SIG-M5 treated with dmso at 0.1 percent for 504 hours (cell line): Measurements from ENCODE around the gene SQSTM1.

ENCODE experiments used
- DNase-seq: peaks from one replicate; lab custom pipeline; 2025; ENCODE audit not compliant: unreplicated experiment; lab: John Stamatoyannopoulos, UW

The SQSTM1 gene

DNA sequence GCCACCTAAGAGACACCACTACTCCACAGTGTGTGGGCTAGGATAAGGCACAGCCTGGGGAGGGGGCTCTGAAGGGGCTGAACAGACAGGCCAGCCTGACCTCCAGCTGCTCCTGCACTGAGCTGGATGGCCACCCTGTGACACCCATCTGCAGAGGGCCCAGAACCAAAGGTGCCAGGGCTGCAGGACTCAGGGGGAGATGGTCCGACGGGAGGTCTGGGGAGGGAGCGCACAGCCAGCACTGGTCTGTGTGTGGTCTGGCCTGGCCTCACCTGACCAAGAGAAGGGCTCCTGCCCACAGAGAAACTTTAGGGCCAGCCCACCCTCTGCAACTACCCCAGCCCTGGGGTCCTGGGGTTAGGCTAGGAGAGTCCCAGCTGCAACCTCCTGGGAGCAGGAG lies 26.1 kb upstream of the SQSTM1 start:
- no peak for DNase-seq

DNA sequence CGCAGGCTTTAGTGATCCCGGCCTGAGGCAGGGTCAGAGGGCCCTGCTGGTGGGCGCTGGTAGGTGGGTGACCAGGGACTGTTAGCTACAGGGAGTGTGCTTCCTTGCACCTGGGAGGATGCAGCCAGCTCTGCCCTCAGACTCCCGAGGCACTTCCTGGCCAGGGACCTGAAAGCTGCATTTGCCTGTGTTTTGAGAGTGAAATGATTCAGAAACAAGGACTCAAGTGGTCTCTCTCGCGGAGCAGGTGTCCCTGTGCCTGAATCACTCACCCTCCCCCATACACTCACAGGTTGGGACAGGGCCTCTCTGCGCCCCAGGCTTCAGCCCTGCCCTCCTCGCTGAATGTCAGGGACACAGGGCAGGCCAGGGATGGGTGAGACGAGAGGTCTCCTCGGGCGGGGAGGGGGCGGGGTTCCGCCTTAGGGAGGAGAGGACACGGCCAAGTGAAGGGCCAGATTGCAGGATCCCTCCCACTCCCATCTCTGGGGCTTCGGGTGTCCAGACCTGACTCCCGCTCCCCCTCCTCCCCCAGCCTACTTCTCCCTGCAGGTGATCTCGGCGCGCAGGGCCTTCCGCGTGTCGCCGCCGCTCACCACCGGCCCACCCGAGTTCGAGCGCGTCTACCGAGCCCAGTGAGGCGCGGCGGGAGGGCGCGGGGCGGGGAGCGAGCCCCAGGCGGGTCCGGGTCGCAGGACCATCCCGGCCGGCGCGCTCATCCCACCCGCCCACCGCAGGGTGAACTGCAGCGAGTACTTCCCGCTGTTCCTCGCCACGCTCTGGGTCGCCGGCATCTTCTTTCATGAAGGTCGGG lies 25.4 kb upstream of the SQSTM1 start:
- DNase-seq = no peak

DNA sequence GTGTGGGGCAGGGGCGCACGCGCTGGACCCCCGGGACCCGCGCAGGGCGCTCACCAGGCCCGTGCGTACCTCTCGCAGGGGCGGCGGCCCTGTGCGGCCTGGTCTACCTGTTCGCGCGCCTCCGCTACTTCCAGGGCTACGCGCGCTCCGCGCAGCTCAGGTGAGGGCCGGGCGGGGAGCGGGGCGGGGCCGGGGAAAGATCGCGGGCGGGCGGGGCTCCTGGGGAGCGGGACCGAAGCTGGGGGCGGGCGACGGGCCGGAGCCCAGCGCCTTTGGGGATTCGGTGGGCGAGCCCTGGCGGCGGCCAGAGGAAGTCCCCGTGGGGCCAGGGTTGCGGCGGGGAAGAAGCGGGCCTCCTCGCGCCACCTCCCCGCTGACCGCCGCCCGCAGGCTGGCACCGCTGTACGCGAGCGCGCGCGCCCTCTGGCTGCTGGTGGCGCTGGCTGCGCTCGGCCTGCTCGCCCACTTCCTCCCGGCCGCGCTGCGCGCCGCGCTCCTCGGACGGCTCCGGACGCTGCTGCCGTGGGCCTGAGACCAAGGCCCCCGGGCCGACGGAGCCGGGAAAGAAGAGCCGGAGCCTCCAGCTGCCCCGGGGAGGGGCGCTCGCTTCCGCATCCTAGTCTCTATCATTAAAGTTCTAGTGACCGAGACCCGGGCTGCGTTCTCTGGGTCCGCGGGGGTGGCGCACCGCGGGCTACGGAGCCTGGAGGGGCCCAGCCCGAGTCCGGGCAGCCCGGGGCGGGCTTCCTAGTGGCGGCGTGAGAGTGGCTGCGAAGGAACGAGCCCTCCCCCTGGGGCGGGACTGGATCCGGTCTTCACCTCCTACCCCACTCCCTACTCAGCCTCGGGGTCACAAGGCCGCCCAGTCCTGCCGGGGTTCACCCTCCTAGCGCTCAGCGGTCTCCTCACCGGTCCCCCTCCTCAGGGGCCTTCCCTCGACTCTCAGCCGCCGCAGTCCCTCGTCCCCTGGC lies 24.6 kb upstream of the SQSTM1 start:
- DNase-seq = peak; percentile 80

DNA sequence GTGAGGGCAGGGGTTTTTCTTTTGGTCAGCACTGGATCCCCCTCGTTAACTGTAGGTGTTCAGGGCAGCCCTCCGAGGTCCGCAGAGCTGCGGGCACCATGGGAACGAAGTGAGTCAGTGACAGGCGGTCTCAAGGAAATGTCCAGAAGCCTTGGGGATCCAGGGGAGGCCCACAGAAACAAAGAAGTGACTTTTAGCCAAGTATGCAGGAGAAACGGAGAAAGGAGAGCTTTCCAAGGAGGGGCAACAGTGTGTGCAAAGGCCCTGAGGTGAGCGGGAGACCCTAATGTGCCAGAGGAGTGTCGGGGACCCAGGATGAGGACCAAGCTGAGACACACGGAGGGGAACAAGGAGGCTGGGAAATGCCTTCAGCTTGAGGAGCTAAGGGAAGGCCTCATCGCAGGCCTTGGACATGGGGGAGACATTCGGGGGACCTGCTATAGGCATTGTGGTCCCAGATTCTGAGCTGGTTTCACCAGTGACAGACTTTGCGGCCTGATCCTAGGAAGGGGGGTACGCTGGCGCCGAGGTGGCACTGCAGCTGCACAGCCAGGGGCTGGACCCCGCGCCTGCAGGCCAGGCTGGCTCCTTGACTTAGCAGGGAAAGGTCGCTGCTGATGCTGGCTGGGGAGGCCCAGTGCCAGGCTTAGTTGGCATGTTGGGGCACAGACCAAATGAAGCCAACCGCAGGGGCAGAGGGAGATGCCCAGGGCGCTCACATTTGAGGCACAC lies 23.7 kb upstream of the SQSTM1 start:
- no peak for DNase-seq

DNA sequence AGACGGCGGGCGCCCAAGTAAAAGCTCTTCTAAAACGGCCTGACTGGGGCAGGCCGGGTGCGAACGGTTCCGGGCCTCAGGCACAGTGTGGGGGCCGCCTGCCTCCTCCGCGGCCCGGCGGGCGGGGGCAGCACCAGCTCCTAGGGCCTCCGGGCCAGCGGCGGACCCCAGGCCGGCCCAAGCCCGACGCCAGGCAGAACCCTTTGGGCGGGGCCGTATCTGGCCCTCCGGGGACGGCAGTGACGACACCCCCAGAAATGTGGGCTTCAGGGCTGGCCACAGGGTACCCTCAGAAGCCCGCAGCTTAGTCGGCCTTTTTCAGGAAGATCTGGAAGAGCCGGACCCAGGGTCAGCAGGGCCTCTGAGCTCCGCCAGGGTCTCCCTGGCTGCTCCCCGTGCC lies 23.0 kb upstream of the SQSTM1 start:
- DNase-seq = no peak

DNA sequence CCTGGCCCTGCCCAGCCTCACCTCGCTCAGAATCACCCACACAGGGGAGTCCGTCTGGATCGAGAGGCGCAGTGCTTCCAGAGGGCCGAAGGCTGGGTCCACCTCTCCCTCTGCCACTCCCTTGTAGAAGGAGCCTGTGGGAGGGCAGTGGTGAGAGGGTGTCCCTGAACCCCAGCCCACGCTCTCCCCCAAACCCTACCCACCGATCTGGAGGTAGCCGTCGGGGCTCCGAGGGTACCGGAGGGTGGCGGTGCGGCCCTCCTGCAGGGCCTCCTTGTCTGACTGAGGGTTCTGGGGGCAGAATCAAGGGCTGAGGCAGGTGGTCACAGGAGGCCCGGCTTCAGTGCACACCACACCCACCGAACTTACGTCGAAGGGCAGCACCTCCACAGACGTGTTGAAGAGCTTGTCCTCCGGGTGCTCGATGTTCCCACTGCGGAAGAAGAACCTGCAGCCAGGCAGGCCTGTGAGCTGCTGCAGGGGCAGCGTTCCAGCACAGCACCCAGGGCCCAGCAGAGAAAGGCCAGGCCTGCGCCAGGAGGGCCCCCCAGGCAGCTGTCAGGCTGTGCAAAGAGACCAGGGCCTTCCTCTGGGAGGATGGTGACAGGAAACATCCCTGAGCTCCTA lies 22.4 kb upstream of the SQSTM1 start:
- no peak for DNase-seq

DNA sequence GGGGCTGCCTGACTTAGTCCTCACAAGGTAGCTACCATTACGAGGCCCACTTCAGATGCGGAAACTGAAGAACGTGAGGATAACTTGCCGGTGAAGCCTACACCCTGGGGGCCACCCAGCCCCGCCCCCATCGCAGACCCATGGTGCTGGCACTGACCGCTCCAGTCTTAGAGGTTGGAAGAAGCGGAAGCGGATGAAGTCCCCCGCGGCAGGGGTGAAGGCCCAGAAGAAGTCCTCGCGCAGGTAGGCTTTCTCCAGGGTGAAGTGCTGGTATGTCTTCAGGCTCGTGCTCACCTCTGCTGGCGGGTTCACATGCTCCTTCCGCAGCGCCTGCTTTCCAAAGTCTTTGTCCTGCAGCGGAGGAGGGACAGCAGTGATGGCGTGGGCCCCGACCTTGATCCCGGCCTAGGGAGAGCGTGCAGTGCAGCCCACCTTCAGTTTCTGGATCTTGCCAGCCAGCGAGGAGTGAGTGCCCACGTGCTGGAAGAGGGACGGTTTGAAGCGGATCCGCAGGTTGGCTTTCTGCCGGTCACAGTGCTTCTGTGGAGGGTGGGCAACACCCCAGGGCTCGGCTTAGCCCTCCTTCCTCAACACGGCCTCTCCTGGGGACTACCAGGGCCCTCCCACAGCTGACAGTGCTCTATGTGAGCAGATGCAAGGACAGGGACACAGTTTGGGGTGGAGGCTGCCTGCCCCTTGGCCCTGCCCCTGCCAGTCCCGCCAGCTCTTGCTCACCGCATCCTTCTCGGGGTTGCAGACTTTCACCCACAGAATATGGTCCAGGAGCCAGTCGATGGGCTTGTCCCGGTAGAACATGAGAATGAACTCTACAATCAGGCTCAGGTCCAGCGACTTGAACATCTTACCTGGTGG lies 21.7 kb upstream of the SQSTM1 start:
- no peak for DNase-seq

DNA sequence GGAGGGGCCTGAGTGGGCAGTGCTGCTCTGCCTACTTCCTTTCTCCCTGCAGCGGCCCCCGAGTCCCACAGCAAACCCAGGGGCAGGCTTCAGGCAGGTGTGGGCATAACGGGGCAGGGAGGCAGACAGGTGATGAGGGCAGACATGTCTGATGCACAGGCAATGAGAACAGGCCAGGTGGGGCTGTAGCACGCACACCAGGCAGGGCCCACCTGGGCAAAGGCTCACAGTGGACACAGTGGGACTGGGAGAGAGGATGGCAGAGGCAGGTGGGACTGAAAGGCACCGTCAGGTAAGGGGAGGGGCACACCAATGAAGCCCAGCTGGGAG lies 21.1 kb upstream of the SQSTM1 start:
- no peak for DNase-seq

DNA sequence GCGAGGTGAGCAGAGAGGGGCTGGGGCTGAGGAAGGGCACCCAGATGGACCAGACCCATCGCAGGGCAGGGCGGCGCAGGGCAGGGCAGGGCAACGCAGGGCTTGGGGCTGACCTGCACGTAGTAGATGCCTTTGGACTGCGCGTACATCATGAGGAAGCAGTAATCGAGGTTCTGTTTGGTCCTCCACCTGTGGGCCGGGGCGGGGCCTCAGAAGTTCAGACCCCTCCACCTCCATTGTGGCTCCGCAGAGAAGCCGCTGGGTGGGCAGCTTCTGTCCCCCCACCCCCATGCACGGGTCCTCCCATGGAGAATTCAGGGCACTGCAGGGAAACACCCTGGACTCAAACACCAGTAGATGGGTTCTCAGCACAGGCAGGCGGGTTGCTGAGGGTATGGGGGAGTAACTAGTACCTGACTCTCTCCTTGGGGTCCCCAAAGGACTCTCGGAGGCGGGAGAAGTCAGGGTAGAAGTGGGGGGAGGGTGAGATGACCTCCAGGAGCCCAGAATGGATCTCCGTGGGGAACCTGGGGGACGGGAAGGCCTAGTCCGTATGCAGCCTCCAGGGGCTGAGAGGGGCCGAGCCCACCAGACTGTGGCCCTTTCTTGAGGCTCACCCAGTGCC lies 20.5 kb upstream of the SQSTM1 start:
- DNase-seq = no peak

DNA sequence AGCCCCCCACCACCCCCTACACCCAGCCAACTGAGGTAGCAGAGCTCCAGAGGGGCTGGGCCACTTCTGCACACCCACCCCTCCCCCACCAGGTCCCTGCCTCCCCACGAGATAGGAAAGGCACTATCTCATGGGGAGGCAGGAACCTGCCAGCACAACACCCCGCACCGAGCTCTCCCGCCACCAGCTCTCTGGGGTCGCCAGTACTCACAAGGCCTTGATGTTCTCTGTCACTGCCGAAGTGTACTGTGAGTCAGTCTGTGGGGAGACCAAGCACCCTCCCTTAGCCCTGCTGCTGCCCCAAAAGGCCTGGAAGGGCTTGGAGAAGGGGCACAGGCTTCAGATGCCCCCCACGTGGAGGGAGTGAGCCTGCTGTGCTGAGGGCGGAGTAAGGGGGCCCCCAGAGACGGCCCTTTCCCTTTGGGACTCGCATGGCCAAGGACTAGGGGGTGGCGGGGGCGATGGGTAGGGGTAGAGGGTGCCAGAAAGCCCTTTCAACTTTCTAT lies 20.0 kb upstream of the SQSTM1 start:
- DNase-seq = no peak

DNA sequence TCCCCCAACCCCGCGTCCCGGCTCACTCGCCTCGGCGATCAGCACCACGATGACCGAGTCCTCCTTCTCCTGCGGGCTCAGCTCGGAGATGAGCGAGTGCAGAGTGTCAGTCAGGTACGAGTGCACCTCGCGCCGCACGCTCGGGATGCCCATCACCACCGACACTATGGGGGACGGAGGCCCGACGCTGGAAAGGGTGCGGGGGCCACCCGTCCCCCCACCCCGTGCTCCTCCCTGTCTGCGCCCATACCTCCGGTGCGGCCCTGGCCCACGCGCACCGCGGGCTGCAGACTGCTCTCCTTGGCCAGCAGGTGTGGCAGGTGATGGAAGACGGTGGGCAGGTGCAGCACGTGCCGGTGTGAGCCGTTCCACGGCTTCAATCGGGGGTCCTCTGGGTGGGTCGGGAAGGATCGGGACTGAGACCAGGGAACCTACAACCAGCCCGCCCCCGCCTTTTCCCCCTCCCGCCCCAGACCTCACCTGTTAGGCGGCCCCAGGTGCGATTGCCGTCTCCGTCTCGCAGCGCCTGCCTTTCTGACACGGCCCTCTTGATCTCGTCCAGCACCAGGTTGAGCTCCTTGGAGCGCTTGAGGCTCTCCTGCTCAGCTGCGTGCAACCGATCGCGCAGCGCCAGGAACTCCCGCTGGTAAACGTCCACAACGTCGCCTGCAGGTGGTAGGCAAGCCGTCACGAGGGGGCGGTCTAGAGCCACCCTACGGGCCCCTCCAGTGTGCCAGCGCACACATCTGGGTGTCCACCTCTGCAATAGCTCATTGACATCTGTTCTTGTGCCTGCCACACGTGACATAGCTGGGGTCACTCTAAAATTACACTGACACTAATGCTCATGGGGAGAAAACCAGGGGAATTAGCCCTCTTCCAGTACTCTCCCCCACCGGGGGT lies 19.1 kb upstream of the SQSTM1 start:
- peak; percentile 36 for DNase-seq

DNA sequence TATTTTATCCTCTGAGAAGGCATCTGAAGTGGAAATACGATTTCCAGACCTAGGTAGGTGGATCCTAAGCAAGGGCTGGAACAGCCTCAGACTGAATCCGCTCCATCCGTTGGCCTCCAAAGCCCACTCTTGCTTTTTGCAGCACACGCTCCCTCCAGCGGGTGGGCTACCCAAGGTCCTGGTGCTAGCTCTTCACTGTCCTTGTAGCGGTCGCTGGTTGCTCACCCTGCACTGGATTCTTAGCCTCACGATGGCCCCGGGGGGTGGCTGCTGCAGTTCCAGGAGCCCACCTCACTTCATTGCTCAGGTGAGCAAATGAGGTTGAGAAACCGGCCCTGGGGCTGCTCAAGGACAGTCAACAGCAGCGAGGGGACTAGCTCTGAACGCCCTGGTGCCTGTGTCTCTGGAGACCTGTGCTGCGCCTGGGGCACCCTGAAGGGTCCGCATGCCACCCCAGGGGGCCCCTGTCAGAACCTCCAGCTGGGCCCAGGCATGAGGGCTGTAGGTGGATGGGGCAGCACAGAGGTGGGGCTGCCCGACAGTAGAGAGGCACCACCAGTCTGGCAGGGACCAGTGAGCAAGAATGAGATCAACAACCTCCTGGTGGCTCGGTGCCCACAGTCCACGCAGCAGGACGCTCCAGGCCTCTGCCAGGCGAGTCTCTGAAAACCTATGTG lies 18.4 kb upstream of the SQSTM1 start:
- no peak for DNase-seq

DNA sequence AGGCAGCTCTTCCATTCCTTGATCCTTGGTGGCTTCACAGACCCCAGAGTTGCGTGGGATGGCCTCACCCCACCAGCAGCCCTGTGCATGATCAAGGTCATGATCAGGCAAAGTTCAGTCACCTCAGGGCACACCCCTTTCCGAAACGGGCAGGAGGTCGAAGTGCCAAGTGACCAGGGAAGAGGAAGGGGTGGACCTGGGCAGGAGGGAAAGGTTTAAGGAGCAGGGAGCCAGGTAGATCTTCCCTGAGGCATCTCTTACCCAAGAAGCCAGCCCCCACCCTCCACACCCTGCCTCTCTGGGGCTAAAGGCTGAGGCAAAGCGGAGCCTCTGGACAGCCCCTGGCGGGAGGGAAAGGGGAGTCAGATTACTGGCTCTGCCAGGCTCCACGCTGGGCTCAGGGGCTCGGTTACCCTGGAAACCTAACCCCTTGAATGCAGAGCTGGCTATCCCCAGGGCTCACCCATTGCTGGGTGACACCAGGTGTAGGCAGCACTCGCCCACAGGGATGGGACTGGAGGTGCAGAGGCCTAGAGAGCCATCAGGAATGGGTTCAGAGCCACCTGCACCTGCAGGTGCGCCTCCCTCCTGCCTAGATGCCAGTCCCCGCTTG lies 17.6 kb upstream of the SQSTM1 start:
- no peak for DNase-seq

DNA sequence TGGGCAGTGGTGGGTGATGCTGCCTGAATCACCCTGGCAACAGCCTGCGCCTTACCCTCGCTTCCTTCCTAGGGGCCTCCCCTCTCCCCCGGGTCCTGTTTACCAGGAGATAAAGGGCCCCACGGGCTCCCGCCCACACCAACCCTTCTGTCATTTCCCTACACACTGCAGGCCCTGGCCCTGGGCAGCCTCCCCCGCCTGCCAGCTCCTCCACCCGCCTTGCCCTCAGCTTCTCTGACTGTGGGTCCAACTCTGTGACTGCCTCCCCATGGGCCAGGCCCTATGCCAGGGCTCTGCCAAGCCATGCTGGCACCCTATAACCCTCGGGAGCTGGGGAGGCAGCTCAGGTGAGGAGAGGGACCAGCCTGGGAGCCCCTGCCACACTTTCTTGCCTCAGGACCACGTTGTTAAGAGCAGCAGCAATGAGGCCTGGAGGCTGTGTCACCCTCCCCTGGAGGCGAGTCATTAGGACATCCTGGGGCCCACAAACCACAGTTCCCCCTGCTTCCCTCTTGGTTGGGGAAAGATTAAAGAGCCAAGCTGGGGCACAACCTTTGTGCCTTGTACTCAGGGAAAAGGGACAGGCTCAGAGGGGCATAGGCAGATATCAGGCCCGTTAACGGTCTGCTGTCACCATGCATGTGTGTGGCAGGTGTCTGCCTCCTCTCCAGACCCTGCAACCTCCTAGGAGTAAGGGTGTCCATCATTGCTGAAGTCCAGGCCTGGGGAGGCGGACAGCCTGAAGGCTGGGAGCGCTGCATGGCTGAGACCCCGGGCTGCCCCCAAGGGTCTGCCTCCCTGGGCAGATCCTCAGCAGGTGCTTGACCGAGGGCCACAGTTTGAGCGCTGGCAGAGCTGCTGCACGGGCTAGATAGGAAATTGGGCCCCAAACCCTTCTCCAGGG lies 16.8 kb upstream of the SQSTM1 start:
- DNase-seq = peak; percentile 88

DNA sequence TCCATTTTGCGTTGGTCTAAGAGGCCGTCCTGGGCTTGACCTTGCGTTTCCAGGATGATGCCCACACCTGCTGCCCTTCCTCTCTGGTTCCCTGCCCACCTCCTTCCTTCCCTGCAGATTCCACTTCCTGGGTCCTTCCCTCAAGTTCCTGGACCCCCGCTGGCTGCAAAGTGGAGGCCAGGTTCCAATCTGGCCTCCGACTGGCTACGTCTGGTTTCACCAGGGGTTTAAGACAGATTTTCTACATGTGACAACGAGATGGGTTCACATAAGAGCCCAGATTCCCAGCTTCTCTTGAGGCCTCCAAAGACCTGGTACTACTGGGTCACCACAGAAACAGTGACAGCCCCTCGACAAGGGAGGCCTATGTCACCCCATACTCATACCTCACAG lies 16.2 kb upstream of the SQSTM1 start:
- no peak for DNase-seq

DNA sequence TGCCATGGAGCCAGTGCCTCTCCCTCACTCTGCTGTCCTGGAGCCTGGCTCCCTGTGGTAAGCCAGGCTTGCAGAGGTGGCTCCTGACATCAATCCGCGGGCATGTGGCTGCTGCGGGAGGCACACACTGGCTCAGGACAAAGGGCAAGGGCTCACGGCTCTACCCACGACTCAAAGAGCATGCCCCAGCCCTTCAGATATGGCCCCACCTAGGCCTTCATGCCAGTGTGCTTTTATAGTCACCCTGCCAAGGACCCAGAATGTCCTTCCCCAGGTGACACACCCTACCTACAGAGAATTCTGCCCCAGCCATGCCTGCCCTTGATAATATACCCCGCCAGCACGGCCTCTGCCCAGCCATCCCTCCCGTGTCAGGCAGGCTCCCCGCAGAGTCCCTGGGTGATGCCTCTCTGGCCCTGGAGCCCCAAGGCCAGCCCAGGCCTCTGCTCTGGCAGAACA lies 15.6 kb upstream of the SQSTM1 start:
- DNase-seq = no peak
